Neural cell (in vitro differentiated cells): ENCODE measurements around the gene SELENON. TPM values are rescaled to one million over a fixed set of nuclear protein-coding genes. Genes with fewer than 3 reads are reported as not detected.

Experiments
- H2AFZ ChIP-seq: fragments of 200-600, 300-800 bp; sonication (generic), shearing (Covaris generic); 2 replicates; pipeline ENCODE4 v1.6.0; 2014; ENCODE audit warnings: low read depth, mild to moderate bottlenecking, antibody characterized with exemption, low read length, moderate library complexity
- H3F3A ChIP-seq: fragments of 200-600 bp; shearing (Covaris generic); 2 replicates; pipeline ENCODE4 v1.6.1; 2016; ENCODE audit warnings: mild to moderate bottlenecking, moderate library complexity, mixed read lengths, antibody characterized with exemption, low read length; ENCODE audit not compliant: insufficient read depth, poor library complexity, severe bottlenecking
- H3K27ac ChIP-seq: fragments of 200-600, 300-800 bp; sonication (generic), shearing (Covaris generic); 2 replicates; pipeline ENCODE4 v1.5.1; 2014; ENCODE audit warnings: mild to moderate bottlenecking, low read length, moderate library complexity
- H3K27me3 ChIP-seq: fragments of 300-800, 200-600 bp; sonication (generic), shearing (Covaris generic); 2 replicates; pipeline ENCODE4 v1.6.0; 2014; ENCODE audit warnings: mild to moderate bottlenecking, low read depth, low read length, moderate library complexity; ENCODE audit not compliant: insufficient read depth
- H3K36me3 ChIP-seq: fragments of 300-800, 200-600 bp; sonication (generic), shearing (Covaris generic); 2 replicates; pipeline ENCODE4 v1.5.1; 2014; ENCODE audit warnings: mild to moderate bottlenecking, antibody characterized with exemption, low read length, moderate library complexity; ENCODE audit not compliant: insufficient read depth
- H3K4me2 ChIP-seq: fragments of 300-800, 200-600 bp; sonication (generic), shearing (Covaris generic); 2 replicates; pipeline ENCODE4 v1.6.0; 2014; ENCODE audit warnings: mild to moderate bottlenecking, low read length
- H3K4me3 ChIP-seq: fragments of 300-800, 200-600 bp; sonication (generic), shearing (Covaris generic); 2 replicates; pipeline ENCODE4 v1.5.1; 2014; ENCODE audit warnings: mild to moderate bottlenecking, low read length, moderate library complexity
- H3K79me2 ChIP-seq: fragments of 200-600 bp; shearing (Covaris generic); replicated peaks from 2 replicates; pipeline ENCODE4 v1.6.0; 2014; ENCODE audit warnings: mild to moderate bottlenecking, low read length, moderate library complexity; ENCODE audit not compliant: insufficient read depth
- H3K9ac ChIP-seq: fragments of 300-800, 200-600 bp; sonication (generic), shearing (Covaris generic); 2 replicates; pipeline ENCODE4 v1.6.1; 2016; ENCODE audit warnings: mild to moderate bottlenecking, low read length, mixed read lengths
- H3K9me2 ChIP-seq: fragments of 200-600 bp; shearing (Covaris generic); 2 replicates; pipeline ENCODE4 v1.6.1; 2016; ENCODE audit warnings: mild to moderate bottlenecking, low read length, mixed read lengths; ENCODE audit not compliant: insufficient read depth
- H3K9me3 ChIP-seq: fragments of 200-600, 300-800 bp; sonication (generic), shearing (Covaris generic); 2 replicates; pipeline ENCODE4 v1.6.1; 2016; ENCODE audit warnings: mild to moderate bottlenecking, mixed run types, low read length, moderate library complexity, mixed read lengths
- H4K20me1 ChIP-seq: fragments of 200-600 bp; shearing (Covaris generic); 2 replicates; pipeline ENCODE4 v1.6.1; 2016; ENCODE audit warnings: mild to moderate bottlenecking, mixed run types; ENCODE audit not compliant: insufficient read depth
- EP300 ChIP-seq: fragments of 450-650 bp; conservative IDR thresholded peaks from 2 replicates; pipeline ENCODE4 v1.6.1; 2014; ENCODE audit warnings: antibody characterized with exemption, mild to moderate bottlenecking, moderate library complexity; ENCODE audit not compliant: poor library complexity, severe bottlenecking
- EZH2 ChIP-seq: fragments of 200-600, 300-800 bp; shearing (Covaris generic), sonication (generic); IDR thresholded peaks from 2 replicates; pipeline ENCODE4 v1.6.1; 2014; ENCODE audit warnings: antibody characterized with exemption, low read length, borderline replicate concordance, mild to moderate bottlenecking; ENCODE audit not compliant: insufficient read depth, poor library complexity, severe bottlenecking
- MXI1 ChIP-seq: fragments of 450-650 bp; conservative IDR thresholded peaks from 2 replicates; pipeline ENCODE4 v1.6.1; 2014; ENCODE audit warnings: antibody characterized with exemption, mild to moderate bottlenecking; ENCODE audit not compliant: poor library complexity, severe bottlenecking
- POLR2AphosphoS5 ChIP-seq: IDR thresholded peaks from 2 replicates; pipeline ENCODE4 v1.6.1; 2012
- RAD21 ChIP-seq: fragments of 450-650 bp; conservative IDR thresholded peaks from 2 replicates; pipeline ENCODE4 v1.6.1; 2014; ENCODE audit warnings: antibody characterized with exemption, mild to moderate bottlenecking, moderate library complexity
- SMC3 ChIP-seq: fragments of 450-650 bp; conservative IDR thresholded peaks from 2 replicates; pipeline ENCODE4 v1.6.1; 2014; ENCODE audit warnings: antibody characterized with exemption, mild to moderate bottlenecking, moderate library complexity; ENCODE audit not compliant: poor library complexity
- TAF1 ChIP-seq: IDR thresholded peaks from 2 replicates; pipeline ENCODE4 v1.6.1; 2012; ENCODE audit warnings: low read depth
- polyA plus RNA-seq: library from polyadenylated mRNA; depleted of rRNA; stranded (reverse); fragments of >200 nt; gene quantifications from 2 replicates; pipeline ENCODE4 v1.2.3, GENCODE V29; 2014
- TF ChIP-seq, protein P1 (sequence below): IDR thresholded peaks from 2 replicates; pipeline ENCODE4 v1.6.1; 2012; ENCODE audit warnings: borderline replicate concordance
- TF ChIP-seq, protein P2 (sequence below): fragments of 450-650 bp; IDR thresholded peaks from 2 replicates; pipeline ENCODE4 v1.5.1; 2014; ENCODE audit warnings: antibody characterized with exemption, mild to moderate bottlenecking, moderate library complexity; ENCODE audit not compliant: poor library complexity, severe bottlenecking

The SELENON gene
- polyA plus RNA-seq, 1 donor from 2014 or later = 6.5 TPM

DNA sequence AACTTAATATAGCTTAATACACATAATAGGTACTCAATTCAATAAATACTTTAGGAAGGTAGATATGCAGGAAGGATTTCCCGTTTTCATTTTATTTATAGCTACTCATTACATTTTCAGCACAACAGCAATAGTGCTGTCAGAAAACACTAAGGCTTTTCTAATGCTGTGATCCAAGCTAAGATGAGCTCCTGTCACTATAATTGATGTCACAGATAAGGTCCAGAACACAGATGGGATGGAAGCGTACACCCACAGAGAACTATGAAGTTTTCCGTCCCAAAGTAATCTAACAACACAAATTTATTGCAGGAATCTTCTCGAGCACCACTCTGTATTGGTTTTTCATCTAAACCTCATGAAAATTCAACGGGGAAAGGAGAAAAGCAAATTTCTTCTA lies 45.7 kb downstream of the SELENON start:
- Histone ChIP-seq H3K4me2 (no peak overlapping the region), H3K79me2 (no peaks in the 10 kb centered on the region), H3K36me3 (no peaks in the 10 kb centered on the region), H3K9ac (no peak overlapping the region), H4K20me1 (no peaks in the 10 kb centered on the region), H3K27me3 (no peaks in the 10 kb centered on the region), H3K27ac (no peak overlapping the region), H3F3A (no peaks in the 10 kb centered on the region), H3K4me3 (no peak overlapping the region), H3K9me2 (no peaks in the 10 kb centered on the region), H2AFZ (no peak overlapping the region), H3K9me3 (no peaks in the 10 kb centered on the region)
- TF ChIP-seq TAF1 (no peak), EZH2 (no peak), RAD21 (no peak), EP300 (no peak), POLR2AphosphoS5 (no peak), MXI1 (no peak), SMC3 (no peak)
- TF ChIP-seq, protein P1, sequence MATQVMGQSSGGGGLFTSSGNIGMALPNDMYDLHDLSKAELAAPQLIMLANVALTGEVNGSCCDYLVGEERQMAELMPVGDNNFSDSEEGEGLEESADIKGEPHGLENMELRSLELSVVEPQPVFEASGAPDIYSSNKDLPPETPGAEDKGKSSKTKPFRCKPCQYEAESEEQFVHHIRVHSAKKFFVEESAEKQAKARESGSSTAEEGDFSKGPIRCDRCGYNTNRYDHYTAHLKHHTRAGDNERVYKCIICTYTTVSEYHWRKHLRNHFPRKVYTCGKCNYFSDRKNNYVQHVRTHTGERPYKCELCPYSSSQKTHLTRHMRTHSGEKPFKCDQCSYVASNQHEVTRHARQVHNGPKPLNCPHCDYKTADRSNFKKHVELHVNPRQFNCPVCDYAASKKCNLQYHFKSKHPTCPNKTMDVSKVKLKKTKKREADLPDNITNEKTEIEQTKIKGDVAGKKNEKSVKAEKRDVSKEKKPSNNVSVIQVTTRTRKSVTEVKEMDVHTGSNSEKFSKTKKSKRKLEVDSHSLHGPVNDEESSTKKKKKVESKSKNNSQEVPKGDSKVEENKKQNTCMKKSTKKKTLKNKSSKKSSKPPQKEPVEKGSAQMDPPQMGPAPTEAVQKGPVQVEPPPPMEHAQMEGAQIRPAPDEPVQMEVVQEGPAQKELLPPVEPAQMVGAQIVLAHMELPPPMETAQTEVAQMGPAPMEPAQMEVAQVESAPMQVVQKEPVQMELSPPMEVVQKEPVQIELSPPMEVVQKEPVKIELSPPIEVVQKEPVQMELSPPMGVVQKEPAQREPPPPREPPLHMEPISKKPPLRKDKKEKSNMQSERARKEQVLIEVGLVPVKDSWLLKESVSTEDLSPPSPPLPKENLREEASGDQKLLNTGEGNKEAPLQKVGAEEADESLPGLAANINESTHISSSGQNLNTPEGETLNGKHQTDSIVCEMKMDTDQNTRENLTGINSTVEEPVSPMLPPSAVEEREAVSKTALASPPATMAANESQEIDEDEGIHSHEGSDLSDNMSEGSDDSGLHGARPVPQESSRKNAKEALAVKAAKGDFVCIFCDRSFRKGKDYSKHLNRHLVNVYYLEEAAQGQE = no peak
- TF ChIP-seq, protein P2, sequence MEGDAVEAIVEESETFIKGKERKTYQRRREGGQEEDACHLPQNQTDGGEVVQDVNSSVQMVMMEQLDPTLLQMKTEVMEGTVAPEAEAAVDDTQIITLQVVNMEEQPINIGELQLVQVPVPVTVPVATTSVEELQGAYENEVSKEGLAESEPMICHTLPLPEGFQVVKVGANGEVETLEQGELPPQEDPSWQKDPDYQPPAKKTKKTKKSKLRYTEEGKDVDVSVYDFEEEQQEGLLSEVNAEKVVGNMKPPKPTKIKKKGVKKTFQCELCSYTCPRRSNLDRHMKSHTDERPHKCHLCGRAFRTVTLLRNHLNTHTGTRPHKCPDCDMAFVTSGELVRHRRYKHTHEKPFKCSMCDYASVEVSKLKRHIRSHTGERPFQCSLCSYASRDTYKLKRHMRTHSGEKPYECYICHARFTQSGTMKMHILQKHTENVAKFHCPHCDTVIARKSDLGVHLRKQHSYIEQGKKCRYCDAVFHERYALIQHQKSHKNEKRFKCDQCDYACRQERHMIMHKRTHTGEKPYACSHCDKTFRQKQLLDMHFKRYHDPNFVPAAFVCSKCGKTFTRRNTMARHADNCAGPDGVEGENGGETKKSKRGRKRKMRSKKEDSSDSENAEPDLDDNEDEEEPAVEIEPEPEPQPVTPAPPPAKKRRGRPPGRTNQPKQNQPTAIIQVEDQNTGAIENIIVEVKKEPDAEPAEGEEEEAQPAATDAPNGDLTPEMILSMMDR = no peak

DNA sequence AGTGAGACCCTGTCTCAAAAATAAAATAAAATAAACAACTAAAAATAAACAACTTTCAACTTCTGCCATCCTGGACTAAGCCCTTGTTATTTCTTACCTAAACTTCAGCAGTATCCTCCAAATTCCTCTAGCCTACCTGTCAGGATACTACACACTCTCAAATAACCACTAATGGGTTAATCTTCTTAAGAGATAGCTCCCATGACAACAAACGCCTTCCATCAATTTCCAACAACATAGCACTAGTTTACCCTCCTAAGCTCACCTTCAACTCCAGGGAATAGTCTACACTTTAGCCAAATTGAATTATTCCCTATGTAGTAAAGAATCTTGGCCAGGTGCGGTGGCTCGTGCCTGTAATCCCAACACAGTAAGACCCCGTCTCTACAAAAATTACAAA lies 47.9 kb downstream of the SELENON start:
- Histone ChIP-seq H3K36me3 (no peaks in the 10 kb centered on the region), H2AFZ (no peak overlapping the region), H3K4me3 (no peak overlapping the region), H4K20me1 (no peaks in the 10 kb centered on the region), H3K79me2 (no peaks in the 10 kb centered on the region), H3F3A (no peaks in the 10 kb centered on the region), H3K9me3 (no peaks in the 10 kb centered on the region), H3K4me2 (no peak overlapping the region), H3K27ac (no peak overlapping the region), H3K9me2 (no peaks in the 10 kb centered on the region), H3K9ac (no peak overlapping the region), H3K27me3 (no peaks in the 10 kb centered on the region)
- TF ChIP-seq RAD21 (no peak), MXI1 (no peak), TAF1 (no peak), EP300 (no peak), POLR2AphosphoS5 (no peak)
- TF ChIP-seq, protein P2 = no peak
